OCI-LY3 (cell line): ENCODE results near the gene TCAF1.

Experiments used
- H2AFZ ChIP-seq: fragments of 200-600, 300-600 bp; shearing (Covaris generic); 2 replicates; pipeline ENCODE4 v1.6.0; 2014; ENCODE audit warnings: antibody characterized with exemption, low read depth, low read length
- H3K27ac ChIP-seq: fragments of 200-600, 300-600 bp; sonication (generic); 2 replicates; pipeline ENCODE4 v1.5.1; 2014; ENCODE audit warnings: mild to moderate bottlenecking, low read length, moderate library complexity, mixed read lengths
- H3K27me3 ChIP-seq: fragments of 200-600, 300-600 bp; sonication (generic); 2 replicates; pipeline ENCODE4 v1.6.1; 2014; ENCODE audit warnings: low read depth, low read length, mixed read lengths
- H3K36me3 ChIP-seq: fragments of 200-600, 300-600 bp; sonication (generic); replicated peaks from 2 replicates; pipeline ENCODE3; 2014; ENCODE audit warnings: low read depth, low read length, mixed read lengths
- H3K4me1 ChIP-seq: fragments of 300-600, 200-600 bp; sonication (generic); 2 replicates; pipeline ENCODE4 v1.6.1; 2014; ENCODE audit warnings: low read length, mixed read lengths
- H3K4me2 ChIP-seq: fragments of 200-600, 300-600 bp; sonication (generic); 2 replicates; pipeline ENCODE4 v1.6.1; 2014; ENCODE audit warnings: low read length, mixed read lengths
- H3K4me3 ChIP-seq: fragments of 300-600, 200-600 bp; sonication (generic); 2 replicates; pipeline ENCODE4 v1.5.1; 2014; ENCODE audit warnings: antibody characterized with exemption, mild to moderate bottlenecking, low read length, moderate library complexity
- H3K79me2 ChIP-seq: fragments of 300-600, 200-600 bp; shearing (Covaris generic); 2 replicates; pipeline ENCODE4 v1.6.1; 2014; ENCODE audit warnings: mild to moderate bottlenecking, low read length, mixed read lengths
- H3K9ac ChIP-seq: fragments of 300-600, 200-600 bp; shearing (Covaris generic); 2 replicates; pipeline ENCODE4 v1.6.0; 2014; ENCODE audit warnings: mild to moderate bottlenecking, low read length, moderate library complexity
- H3K9me3 ChIP-seq: fragments of 200-600, 300-600 bp; shearing (Covaris generic); 2 replicates; pipeline ENCODE4 v1.6.1; 2014; ENCODE audit warnings: low read length, mixed read lengths; ENCODE audit not compliant: insufficient read depth
- H4K20me1 ChIP-seq: fragments of 200-600, 300-600 bp; sonication (generic); 2 replicates; pipeline ENCODE4 v1.6.1; 2016; ENCODE audit warnings: low read length, mixed read lengths; ENCODE audit not compliant: insufficient read depth
- CTCF ChIP-seq: fragments of 200-600, 300-600 bp; sonication (generic); IDR thresholded peaks from 2 replicates; pipeline ENCODE4 v1.5.1; 2014; ENCODE audit warnings: antibody characterized with exemption, low read length, low read depth
- EZH2phosphoT487 ChIP-seq: fragments of 200-600 bp; shearing (Covaris generic); IDR thresholded peaks from 2 replicates; pipeline ENCODE4 v1.6.1; 2018; ENCODE audit warnings: antibody characterized with exemption, mixed run types, low read depth

Gene TCAF1

GRCh38 chr7:143882604-143883078 is 19.3 kb downstream of the TCAF1 start:
- no peak overlapping the region for H3K4me2 ChIP-seq
- no peak overlapping the region for H3K9ac ChIP-seq
- H3K4me1 ChIP-seq, result peaks cover 16% of the 10 kb centered on the region
- 0 out of 2 replicates have a peak, but pooled peaks cover 4% of the 10 kb centered on the region for H4K20me1 ChIP-seq
- no peak overlapping the region for H2AFZ ChIP-seq
- peaks cover 6% of the 10 kb centered on the region for H3K36me3 ChIP-seq
- no peaks in the 10 kb centered on the region for H3K9me3 ChIP-seq
- no peak for TF ChIP-seq EZH2phosphoT487
- no peak for TF ChIP-seq CTCF
- H3K27me3 ChIP-seq, result no peaks in the 10 kb centered on the region
- no peak overlapping the region for H3K4me3 ChIP-seq
- H3K79me2 ChIP-seq, result no peaks in the 10 kb centered on the region
- no peak overlapping the region for H3K27ac ChIP-seq

GRCh38 chr7:143882020-143882603 is 19.9 kb downstream of the TCAF1 start:
- H2AFZ ChIP-seq, result no peak overlapping the region
- H3K9ac ChIP-seq, result no peak overlapping the region
- H3K4me1 ChIP-seq, result peaks cover 15% of the 10 kb centered on the region
- H3K9me3 ChIP-seq, result no peaks in the 10 kb centered on the region
- H3K4me3 ChIP-seq, result no peak overlapping the region
- TF ChIP-seq CTCF, result no peak
- TF ChIP-seq EZH2phosphoT487, result no peak
- no peak overlapping the region for H3K27ac ChIP-seq
- no peaks in the 10 kb centered on the region for H3K79me2 ChIP-seq
- no peaks in the 10 kb centered on the region for H3K27me3 ChIP-seq
- no peak overlapping the region for H3K4me2 ChIP-seq
- peaks cover 6% of the 10 kb centered on the region for H3K36me3 ChIP-seq
- H4K20me1 ChIP-seq, result 0 out of 2 replicates have a peak, but pooled peaks cover 4% of the 10 kb centered on the region

- Histone ChIP-seq H3K79me2 (no peaks in the 10 kb centered on the region), H3K4me1 (no peaks in the 10 kb centered on the region), H3K27ac (no peak overlapping the region), H3K36me3 (peaks cover 21% of the 10 kb centered on the region), H4K20me1 (0 out of 2 replicates have a peak, but pooled peaks cover 4% of the 10 kb centered on the region), H3K4me3 (no peak overlapping the region), H3K9me3 (no peaks in the 10 kb centered on the region), H3K4me2 (no peak overlapping the region), H2AFZ (no peak overlapping the region), H3K27me3 (no peaks in the 10 kb centered on the region), H3K9ac (no peak overlapping the region)
- TF ChIP-seq EZH2phosphoT487, result no peak
- TF ChIP-seq CTCF, result no peak
These were observed 23.1 kb downstream of the TCAF1 start for GRCh38 chr7:143878884-143879283.

GRCh38 chr7:143877098-143877497 is 24.9 kb downstream of the TCAF1 start:
- Histone ChIP-seq H3K36me3 (peaks cover 21% of the 10 kb centered on the region), H3K27me3 (no peaks in the 10 kb centered on the region), H3K9ac (no peak overlapping the region), H3K9me3 (no peaks in the 10 kb centered on the region), H2AFZ (no peak overlapping the region), H3K79me2 (no peaks in the 10 kb centered on the region), H3K4me1 (no peaks in the 10 kb centered on the region), H3K4me3 (no peak overlapping the region), H3K4me2 (no peak overlapping the region), H4K20me1 (0 out of 2 replicates have a peak, but pooled peaks cover 4% of the 10 kb centered on the region), H3K27ac (no peak overlapping the region)
- TF ChIP-seq EZH2phosphoT487, result no peak
- TF ChIP-seq CTCF, result no peak
